SK-N-SH (cell line): ENCODE results near the gene NOTCH4. TPM values are rescaled to one million over a fixed set of nuclear protein-coding genes. Genes with fewer than 3 reads are reported as not detected.

Experiments used
- CTCF ChIA-PET: fragments of 300-600, 350-600 bp; formaldehyde crosslinking; extraction: SDS; loops from one replicate; lab custom pipeline; 2021; lab: Yijun Ruan, JAX
- POLR2A ChIA-PET: fragments of 350-600 bp; sonication (Branson Sonifier 250); formaldehyde crosslinking; extraction: SDS; loops from one replicate; lab custom pipeline; 2020; ENCODE audit warnings: antibody characterized with exemption, inconsistent platforms; lab: Yijun Ruan, JAX
- DNase-seq: peaks from one replicate; pipeline ENCODE4 v3.0.0; 2012
- H2AFZ ChIP-seq: fragments of 200-600 bp; sonication (generic); 2 replicates; pipeline ENCODE4 v1.8.1; 2016; ENCODE audit warnings: antibody characterized with exemption, mild to moderate bottlenecking, low read depth
- H3F3A ChIP-seq: fragments of 200-600 bp; sonication (generic); replicated peaks from 2 replicates; pipeline ENCODE3; 2016; ENCODE audit warnings: antibody characterized with exemption, mild to moderate bottlenecking; ENCODE audit not compliant: insufficient read depth
- H3K27ac ChIP-seq, 2 experiments: fragments of 200-500 bp in 1 of 2; fragments of 200-600 bp in 1 of 2; sonication (Bioruptor generic) in 1 of 2; sonication (generic), shearing (Covaris generic) in 1 of 2; 2 replicates each; pipeline versions ENCODE4 v1.5.1 to v1.6.1; 2014 to 2016; ENCODE audit warnings: low read depth in 2 of 2, inconsistent platforms in 1 of 2, low read length in 1 of 2, mild to moderate bottlenecking in 1 of 2, mixed read lengths in 1 of 2
- H3K27me3 ChIP-seq: fragments of 200-600 bp; sonication (generic), shearing (Covaris generic); 2 replicates; pipeline ENCODE4 v1.6.1; 2016; ENCODE audit warnings: mixed run types; ENCODE audit not compliant: insufficient read depth
- H3K36me3 ChIP-seq, 2 experiments: fragments of 200-500 bp in 1 of 2; fragments of 200-600 bp in 1 of 2; sonication (Bioruptor generic) in 1 of 2; sonication (generic) in 1 of 2; replicated peaks in 1 of 2; 2 replicates each; pipeline versions ENCODE3 to v1.5.1; 2014 to 2016; ENCODE audit warnings: low read length in 1 of 2, mild to moderate bottlenecking in 1 of 2; ENCODE audit not compliant: insufficient read depth in 2 of 2, control insufficient read depth in 1 of 2
- H3K4me1 ChIP-seq, 2 experiments: fragments of 200-500 bp in 1 of 2; fragments of 200-600 bp in 1 of 2; sonication (Bioruptor generic) in 1 of 2; sonication (generic), shearing (Covaris generic) in 1 of 2; 2 replicates each; pipeline versions ENCODE4 v1.5.1 to v1.6.1; 2014 to 2016; ENCODE audit warnings: low read depth in 1 of 2, low read length in 1 of 2, mixed run types in 1 of 2; ENCODE audit not compliant: insufficient read depth in 2 of 2, control insufficient read depth in 1 of 2
- H3K4me2 ChIP-seq: fragments of 200-600 bp; sonication (generic), shearing (Covaris generic); 2 replicates; pipeline ENCODE4 v1.6.1; 2017; ENCODE audit warnings: mixed run types
- H3K4me3 ChIP-seq, 2 experiments: fragments of 200-500 bp in 1 of 2; fragments of 200-600 bp in 1 of 2; sonication (Bioruptor generic) in 1 of 2; sonication (generic), shearing (Covaris generic) in 1 of 2; 2 replicates each; pipeline versions ENCODE4 v1.5.1 to v1.8.1; 2014 to 2016; ENCODE audit warnings: low read depth in 2 of 2, inconsistent platforms in 1 of 2, low read length in 1 of 2, mild to moderate bottlenecking in 1 of 2, mixed read lengths in 1 of 2, moderate library complexity in 1 of 2
- H3K79me2 ChIP-seq: fragments of 200-600 bp; sonication (generic); 2 replicates; pipeline ENCODE4 v1.8.1; 2017; ENCODE audit warnings: mild to moderate bottlenecking; ENCODE audit not compliant: insufficient read depth
- H3K9ac ChIP-seq: fragments of 200-600 bp; sonication (generic); 2 replicates; pipeline ENCODE4 v1.6.1; 2017; ENCODE audit warnings: mixed run types
- H3K9me2 ChIP-seq: fragments of 200-600 bp; sonication (generic); 2 replicates; pipeline ENCODE4 v1.6.1; 2017; ENCODE audit warnings: mixed run types
- H3K9me3 ChIP-seq: fragments of 200-600 bp; sonication (generic); 2 replicates; pipeline ENCODE4 v1.6.1; 2017; ENCODE audit warnings: mixed run types, mild to moderate bottlenecking, moderate library complexity
- H4K20me1 ChIP-seq: fragments of 200-600 bp; sonication (generic); 2 replicates; pipeline ENCODE4 v1.6.1; 2017; ENCODE audit warnings: mild to moderate bottlenecking, mixed run types; ENCODE audit not compliant: insufficient read depth
- CHD2 ChIP-seq: fragments of 150-350 bp; IDR thresholded peaks from 2 replicates; pipeline ENCODE4 v1.6.1; 2018; ENCODE audit warnings: low read length; ENCODE audit not compliant: partially characterized antibody
- EP300 ChIP-seq, 2 experiments: IDR thresholded peaks; 2 replicates each; pipeline versions ENCODE4 v1.4.0 to v1.6.1; 2012; ENCODE audit warnings: borderline replicate concordance in 1 of 2, low read depth in 1 of 2, low read length in 1 of 2
- FOXM1 ChIP-seq: IDR thresholded peaks from 2 replicates; pipeline ENCODE4 v1.4.0; 2012; ENCODE audit warnings: low read depth, mild to moderate bottlenecking
- GABPA ChIP-seq: IDR thresholded peaks from 2 replicates; pipeline ENCODE4 v1.4.0; 2012; ENCODE audit warnings: low read depth, mild to moderate bottlenecking
- GATA2 ChIP-seq: sonication (generic); formaldehyde crosslinking; IDR thresholded peaks from 2 replicates; pipeline ENCODE4 v1.5.0; 2020; ENCODE audit warnings: mild to moderate bottlenecking, missing genetic modification reagents
- IRF3 ChIP-seq: fragments of 150-350 bp; IDR thresholded peaks from 2 replicates; pipeline ENCODE4 v1.6.1; 2016; ENCODE audit warnings: mild to moderate bottlenecking, low read depth, low read length
- JUND ChIP-seq: IDR thresholded peaks from 2 replicates; pipeline ENCODE4 v1.4.0; 2012
- MAX ChIP-seq: IDR thresholded peaks from 2 replicates; pipeline ENCODE4 v1.4.0; 2012; ENCODE audit warnings: low read depth
- MEF2A ChIP-seq: IDR thresholded peaks from 2 replicates; pipeline ENCODE4 v1.4.0; 2012; ENCODE audit warnings: low read depth, borderline replicate concordance
- NFIC ChIP-seq: IDR thresholded peaks from 2 replicates; pipeline ENCODE4 v1.4.0; 2012; ENCODE audit warnings: borderline replicate concordance
- NRF1 ChIP-seq: IDR thresholded peaks from 2 replicates; pipeline ENCODE4 v1.6.1; 2012; ENCODE audit warnings: low read depth, mild to moderate bottlenecking, low read length
- POLR2AphosphoS5 ChIP-seq: IDR thresholded peaks from 2 replicates; pipeline ENCODE4 v1.6.1; 2012; ENCODE audit warnings: low read depth, low read length
- RCOR1 ChIP-seq: fragments of 150-350 bp; IDR thresholded peaks from 2 replicates; pipeline ENCODE4 v1.6.1; 2017; ENCODE audit warnings: antibody characterized with exemption, low read length
- REST ChIP-seq: IDR thresholded peaks from 2 replicates; pipeline ENCODE4 v1.6.1; 2012; ENCODE audit warnings: mild to moderate bottlenecking, low read depth, low read length, moderate library complexity
- RXRA ChIP-seq: IDR thresholded peaks from 2 replicates; pipeline ENCODE4 v1.4.0; 2012; ENCODE audit warnings: low read depth, mild to moderate bottlenecking, borderline replicate concordance
- TAF1 ChIP-seq: IDR thresholded peaks from 2 replicates; pipeline ENCODE4 v1.6.1; 2012; ENCODE audit warnings: low read depth, mild to moderate bottlenecking, low read length, moderate library complexity, borderline replicate concordance
- USF1 ChIP-seq: IDR thresholded peaks from 2 replicates; pipeline ENCODE4 v1.4.0; 2012; ENCODE audit warnings: low read depth, borderline replicate concordance
- USF2 ChIP-seq: fragments of 150-350 bp; IDR thresholded peaks from 2 replicates; pipeline ENCODE4 v1.6.1; 2017; ENCODE audit warnings: antibody characterized with exemption, low read length, low read depth, borderline replicate concordance
- YY1 ChIP-seq: IDR thresholded peaks from 2 replicates; pipeline ENCODE4 v1.4.0; 2012; ENCODE audit warnings: low read depth, mild to moderate bottlenecking
- WGBS: methylation state at CpG from one replicate; pipeline ENCODE4 v1.1.6; 2017; ENCODE audit warnings: low lambda C conversion rate; 5-methylcytosine and 5-hydroxymethylcytosine counted together
- polyA plus RNA-seq, 3 experiments: library from polyadenylated mRNA; depleted of rRNA; stranded (reverse); fragments of >200 nt; gene quantifications; 2 replicates each; pipeline ENCODE4 v1.2.3, GENCODE V29; 2012

NOTCH4 gene
- polyA plus RNA-seq, 1 of the 3 experiments (the other 2 are of a cell fraction) = 2.5 TPM

- peaks cover 52% of the 10 kb centered on the region for H3K27me3 ChIP-seq
- no peak overlapping the region for H3K4me3 ChIP-seq
- no peaks in the 10 kb centered on the region for H3F3A ChIP-seq
- TF ChIP-seq FOXM1 (no peak), CHD2 (no peak), RXRA (no peak), EP300 (IDR thresholded peaks at IDR 0.05; ENCODE audit: borderline replicate concordance in 1 of 2, low read depth in 1 of 2, low read length in 1 of 2) (no peak), RCOR1 (no peak), IRF3 (no peak), GABPA (no peak), USF2 (no peak), MAX (no peak), MEF2A (no peak), TAF1 (no peak), JUND (no peak), REST (no peak), YY1 (no peak), GATA2 (CRISPR knock-in tag) (no peak), NRF1 (no peak), POLR2AphosphoS5 (no peak), NFIC (no peak), USF1 (no peak)
- H2AFZ ChIP-seq = no peak overlapping the region
- H3K4me1 ChIP-seq = no peaks in the 10 kb centered on the region
- ChIA-PET POLR2A (no interaction called here), CTCF (interaction anchor here (1.0 kb wide), 1 partner anchor 557 kb away, joined by 3 read pairs; no protein-coding TSS in a partner anchor)
- no peaks in the 10 kb centered on the region for H3K9me3 ChIP-seq
- no peaks in the 10 kb centered on the region for H3K36me3 ChIP-seq
- 5% methylated on average over 2 of the region's 2 CpGs for WGBS
- no peak overlapping the region for H3K4me2 ChIP-seq
- H3K79me2 ChIP-seq = no peaks in the 10 kb centered on the region
- H3K9me2 ChIP-seq = no peaks in the 10 kb centered on the region
- no peak for DNase-seq
- no peak overlapping the region for H3K27ac ChIP-seq
- H3K9ac ChIP-seq = no peak overlapping the region
- no peaks in the 10 kb centered on the region for H4K20me1 ChIP-seq
Measured at GRCh38 chr6:32239462-32239861, 15.6 kb upstream of the NOTCH4 start.
